Neural cell (in vitro differentiated cells): ENCODE measurements around the gene SLCO1B3.

ENCODE experiments used
- EP300 ChIP-seq: fragments of 450-650 bp; conservative IDR thresholded peaks from 2 replicates; pipeline ENCODE4 v1.6.1; 2014; ENCODE audit warnings: antibody characterized with exemption, mild to moderate bottlenecking, moderate library complexity; ENCODE audit not compliant: poor library complexity, severe bottlenecking
- EZH2 ChIP-seq: fragments of 200-600, 300-800 bp; shearing (Covaris generic), sonication (generic); IDR thresholded peaks from 2 replicates; pipeline ENCODE4 v1.6.1; 2014; ENCODE audit warnings: antibody characterized with exemption, low read length, borderline replicate concordance, mild to moderate bottlenecking; ENCODE audit not compliant: insufficient read depth, poor library complexity, severe bottlenecking

- TF ChIP-seq EP300 (no peak), EZH2 (no peak)
Measured at GRCh38 chr12:20885552-20885951, 75.0 kb downstream of the SLCO1B3 start.
